Measurements from ENCODE around the gene ATAT1.

DNA sequence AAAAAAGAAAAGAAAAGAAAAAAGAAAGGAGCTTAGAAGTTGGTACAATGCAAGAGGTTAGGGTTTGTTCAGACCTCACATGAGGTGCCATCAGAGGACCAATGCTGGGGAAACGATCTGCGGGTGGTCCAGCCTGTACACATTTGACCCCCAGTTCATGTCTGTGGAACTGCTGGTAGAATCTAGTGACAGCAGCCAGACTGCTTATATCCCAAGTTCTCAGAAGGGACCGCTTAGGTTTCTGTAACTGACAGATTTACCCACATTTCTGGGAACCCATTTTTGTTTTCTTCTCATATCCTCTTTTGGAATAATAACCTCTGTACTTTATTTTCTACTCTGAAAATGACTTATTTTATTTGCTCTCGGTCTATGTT, 55.1 kb downstream of the ATAT1 start:
- TF ChIP-seq CREM (IDR thresholded peaks at IDR 0.05; ENCODE audit: low read depth) (no peak), GABPA (tag; conservative IDR thresholded peaks at IDR 0.05; ENCODE audit: low read depth) (no peak), SIN3A (IDR thresholded peaks at IDR 0.05; ENCODE audit: borderline replicate concordance in 2 of 2, control insufficient read depth in 1 of 2, low read depth in 2 of 2, low read length in 2 of 2) (no peak), CTCF (IDR thresholded peaks at IDR 0.05 in 2 of 3, conservative IDR thresholded peaks at IDR 0.05 in 1 of 3; ENCODE audit: insufficient read depth in 2 of 3, low read depth in 1 of 3, low read length in 3 of 3) (no peak), STAG1 (CRISPR knock-in tag; IDR thresholded peaks at IDR 0.05; ENCODE audit: borderline replicate concordance) (no peak), THRAP3 (IDR thresholded peaks at IDR 0.05; ENCODE audit: borderline replicate concordance) (no peak), MLX (CRISPR knock-in tag; conservative IDR thresholded peaks at IDR 0.05) (no peak), ZNF140 (CRISPR knock-in tag; IDR thresholded peaks at IDR 0.05) (no peak), POLR2AphosphoS5 (IDR thresholded peaks at IDR 0.05; ENCODE audit: control insufficient read depth, insufficient read depth, low read depth, low read length) (no peak), GATAD2B (IDR thresholded peaks at IDR 0.05; ENCODE audit: borderline replicate concordance) (no peak)
- TF ChIP-seq, protein P1, sequence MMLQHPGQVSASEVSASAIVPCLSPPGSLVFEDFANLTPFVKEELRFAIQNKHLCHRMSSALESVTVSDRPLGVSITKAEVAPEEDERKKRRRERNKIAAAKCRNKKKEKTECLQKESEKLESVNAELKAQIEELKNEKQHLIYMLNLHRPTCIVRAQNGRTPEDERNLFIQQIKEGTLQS (IDR thresholded peaks at IDR 0.05), result no peak
- TF ChIP-seq, protein P1 (CRISPR knock-in tag; conservative IDR thresholded peaks at IDR 0.05), result no peak
- TF ChIP-seq, protein P2, sequence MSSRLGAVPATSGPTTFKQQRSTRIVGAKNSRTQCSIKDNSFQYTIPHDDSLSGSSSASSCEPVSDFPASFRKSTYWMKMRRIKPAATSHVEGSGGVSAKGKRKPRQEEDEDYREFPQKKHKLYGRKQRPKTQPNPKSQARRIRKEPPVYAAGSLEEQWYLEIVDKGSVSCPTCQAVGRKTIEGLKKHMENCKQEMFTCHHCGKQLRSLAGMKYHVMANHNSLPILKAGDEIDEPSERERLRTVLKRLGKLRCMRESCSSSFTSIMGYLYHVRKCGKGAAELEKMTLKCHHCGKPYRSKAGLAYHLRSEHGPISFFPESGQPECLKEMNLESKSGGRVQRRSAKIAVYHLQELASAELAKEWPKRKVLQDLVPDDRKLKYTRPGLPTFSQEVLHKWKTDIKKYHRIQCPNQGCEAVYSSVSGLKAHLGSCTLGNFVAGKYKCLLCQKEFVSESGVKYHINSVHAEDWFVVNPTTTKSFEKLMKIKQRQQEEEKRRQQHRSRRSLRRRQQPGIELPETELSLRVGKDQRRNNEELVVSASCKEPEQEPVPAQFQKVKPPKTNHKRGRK (tag; IDR thresholded peaks at IDR 0.05), result no peak; the same call in 1 of the 2 replicates

Data from K562 (cell line).